Effector memory CD8-positive, alpha-beta T cell (primary cell): ENCODE measurements around the gene ALDH3A1.
A peak's percentile ranks its signal among the peaks of the same experiment; 100 is the strongest.

Source experiments
- ATAC-seq: fragments of 150-1000 bp; cut with Tn5 transposase; replicated peaks from 2 replicates; pipeline ENCODE4 v1.10.0; 2021; ENCODE audit warnings: mild to moderate bottlenecking, moderate library complexity
- DNase-seq, 3 experiments: peaks; one replicate each; pipeline ENCODE4 v3.0.0; 2021
- H3K27ac Mint-ChIP-seq, 2 donors: one replicate each; pipeline ENCODE4 v1.8.0; 2022; ENCODE audit warnings: mild to moderate bottlenecking in 2 of 2, mixed read lengths in 2 of 2, moderate library complexity in 2 of 2
- H3K27me3 Mint-ChIP-seq, 2 donors: one replicate each; pipeline ENCODE4 v1.8.0; 2022; ENCODE audit warnings: mixed read lengths in 2 of 2
- H3K36me3 Mint-ChIP-seq: one replicate; pipeline ENCODE4 v1.8.0; 2022; ENCODE audit warnings: mild to moderate bottlenecking, moderate library complexity, mixed read lengths; ENCODE audit not compliant: insufficient read depth
- H3K4me1 Mint-ChIP-seq, 2 donors: one replicate each; pipeline ENCODE4 v1.8.0; 2022; ENCODE audit warnings: low read depth in 2 of 2, mixed read lengths in 2 of 2
- H3K4me3 Mint-ChIP-seq, 2 donors: one replicate each; pipeline ENCODE4 v1.8.0; 2022; ENCODE audit warnings: mild to moderate bottlenecking in 2 of 2, mixed read lengths in 2 of 2, moderate library complexity in 2 of 2
- H3K9me3 Mint-ChIP-seq, 2 donors: one replicate each; pipeline ENCODE4 v1.8.0; 2022; ENCODE audit warnings: mixed read lengths in 2 of 2

Gene ALDH3A1

DNA sequence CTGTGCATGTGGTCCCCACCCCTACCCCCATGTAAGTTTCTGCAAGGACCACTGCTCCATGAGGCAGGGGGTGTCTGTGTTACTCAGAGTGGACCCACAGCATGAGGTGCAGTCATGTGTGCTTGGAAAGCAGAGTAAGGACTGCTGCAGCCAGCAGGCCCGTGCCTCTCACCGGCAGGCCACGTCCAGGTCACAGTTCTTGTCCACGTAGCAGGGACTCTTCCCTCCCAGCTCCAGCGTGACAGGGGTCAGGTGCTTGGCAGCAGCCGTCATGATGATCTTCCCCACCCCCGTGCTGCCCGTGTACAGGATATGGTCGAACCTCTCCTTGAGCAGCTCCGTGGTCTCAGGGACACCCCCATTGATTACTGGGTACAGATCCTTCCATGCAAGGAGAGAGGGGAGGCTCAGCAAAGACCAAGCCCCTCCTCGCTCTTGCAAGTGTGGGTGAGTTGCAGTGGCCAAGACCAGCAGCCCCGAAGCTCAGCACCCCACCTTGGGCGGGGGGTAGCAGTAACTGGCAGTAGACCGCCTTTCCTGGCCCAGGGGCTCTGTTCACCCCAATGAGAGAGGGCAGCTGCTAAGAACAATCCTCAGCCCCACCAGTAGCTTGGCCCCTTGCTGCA is 6.2 kb downstream of the ALDH3A1 start:
- DNase-seq (no peak), ATAC-seq (no peak)
- no peak overlapping the region for H3K27ac Mint-ChIP-seq
- H3K9me3 Mint-ChIP-seq, result no peaks in the 10 kb centered on the region
- H3K4me1 Mint-ChIP-seq, result peaks cover 0 to 9% of the 10 kb centered on the region in 2 donors
- H3K4me3 Mint-ChIP-seq, result no peak overlapping the region
- no peaks in the 10 kb centered on the region for H3K27me3 Mint-ChIP-seq
- H3K36me3 Mint-ChIP-seq, result no peaks in the 10 kb centered on the region

DNA sequence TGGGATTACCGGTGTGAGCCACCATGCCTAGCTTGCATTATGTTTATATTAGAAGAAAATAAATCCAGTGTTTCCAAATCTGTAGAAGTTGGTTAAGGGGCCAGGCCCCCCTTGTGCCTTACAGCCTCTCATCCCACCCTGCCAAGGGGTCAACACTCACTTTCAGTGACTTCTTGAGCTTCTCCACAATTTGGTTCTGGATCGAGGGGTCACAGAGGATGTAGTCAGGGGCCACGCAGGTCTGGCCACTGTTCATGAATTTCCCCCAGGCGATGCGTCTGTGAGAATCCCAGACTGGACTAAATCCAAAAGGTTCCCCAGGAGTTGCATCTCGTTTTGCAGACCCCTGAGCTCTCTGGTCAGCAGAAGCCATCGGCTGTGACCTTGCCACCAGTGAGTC is 7.2 kb downstream of the ALDH3A1 start:
- Mint-ChIP-seq H3K27me3 (no peaks in the 10 kb centered on the region), H3K9me3 (no peaks in the 10 kb centered on the region), H3K4me3 (no peak overlapping the region), H3K4me1 (peaks cover 0 to 9% of the 10 kb centered on the region in 2 donors), H3K36me3 (no peaks in the 10 kb centered on the region), H3K27ac (no peak overlapping the region)
- DNase-seq (no peak), ATAC-seq (no peak)

DNA sequence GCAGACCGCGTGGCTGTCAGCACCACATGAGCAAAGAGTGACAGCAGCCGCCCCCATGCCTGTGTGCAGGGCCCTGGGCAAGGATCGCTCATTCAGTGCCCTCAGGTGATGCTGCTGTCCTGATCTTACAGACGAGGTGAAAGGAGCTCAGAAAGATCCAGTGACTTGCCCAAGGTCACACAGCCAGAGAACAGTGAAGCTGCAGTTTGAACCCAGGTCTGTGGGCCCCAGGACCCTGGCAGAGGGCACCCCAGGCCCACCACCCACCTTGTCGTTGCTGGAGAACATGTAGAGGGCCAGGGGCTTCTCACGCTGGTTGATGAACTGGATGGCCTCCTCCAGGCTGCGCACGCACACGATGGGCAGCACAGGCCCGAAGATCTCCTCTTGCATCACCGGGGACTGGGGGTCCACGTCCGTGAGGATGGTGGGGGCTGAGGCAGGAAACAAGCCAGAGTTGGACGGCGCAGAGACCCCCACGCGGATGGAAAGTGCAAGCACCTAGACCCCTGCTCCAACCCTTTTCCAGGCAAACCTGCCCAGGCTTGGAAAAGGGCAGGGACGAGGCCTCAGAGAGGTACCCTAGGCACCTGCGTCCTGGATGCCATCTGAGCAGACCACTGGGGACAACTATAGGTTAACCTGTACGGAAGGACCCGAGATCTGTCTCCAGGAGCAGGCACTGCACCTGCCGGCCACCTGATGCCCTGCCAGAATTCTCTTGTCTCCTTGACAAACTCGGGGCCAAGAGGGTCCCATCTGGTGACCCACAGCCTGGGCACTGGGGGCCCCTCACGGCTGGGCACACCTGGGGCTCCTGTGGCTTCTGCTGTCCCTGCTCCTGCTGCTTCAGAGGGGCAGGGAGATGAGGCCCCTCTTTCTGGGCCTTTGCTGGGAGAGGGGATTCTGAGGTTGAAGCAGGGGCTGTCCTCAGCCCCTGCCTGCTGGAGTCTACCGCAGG is 8.6 kb downstream of the ALDH3A1 start:
- Mint-ChIP-seq H3K9me3 (no peaks in the 10 kb centered on the region), H3K27ac (no peak overlapping the region), H3K36me3 (no peaks in the 10 kb centered on the region), H3K27me3 (no peaks in the 10 kb centered on the region), H3K4me3 (no peak overlapping the region), H3K4me1 (peaks cover 0 to 3% of the 10 kb centered on the region in 2 donors)
- ATAC-seq (no peak), DNase-seq (no peak)

DNA sequence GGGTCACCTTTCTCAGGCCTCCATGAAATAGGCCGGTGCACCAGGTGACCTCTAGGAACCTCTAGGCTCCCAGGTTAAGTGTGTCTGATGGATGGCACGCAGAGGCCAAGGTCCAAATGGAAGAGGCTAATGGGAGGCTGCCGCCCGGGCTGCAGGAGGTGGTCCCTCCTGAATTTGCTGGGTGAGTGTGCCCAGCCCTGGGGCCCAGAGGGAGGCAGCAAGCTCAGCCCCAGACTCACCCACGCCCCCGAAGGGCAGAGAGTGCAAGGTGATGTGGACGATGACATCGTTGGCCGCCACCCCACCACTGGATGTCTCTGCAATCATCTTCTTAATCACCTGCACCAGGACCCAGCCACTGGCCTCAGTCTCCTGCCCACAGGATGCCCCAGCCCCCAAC is 9.3 kb downstream of the ALDH3A1 start:
- Mint-ChIP-seq H3K27me3 (no peaks in the 10 kb centered on the region), H3K4me1 (peaks cover 0 to 2% of the 10 kb centered on the region in 2 donors), H3K27ac (no peak overlapping the region), H3K36me3 (no peaks in the 10 kb centered on the region), H3K4me3 (no peak overlapping the region), H3K9me3 (no peaks in the 10 kb centered on the region)
- ATAC-seq (no peak), DNase-seq (no peak)

DNA sequence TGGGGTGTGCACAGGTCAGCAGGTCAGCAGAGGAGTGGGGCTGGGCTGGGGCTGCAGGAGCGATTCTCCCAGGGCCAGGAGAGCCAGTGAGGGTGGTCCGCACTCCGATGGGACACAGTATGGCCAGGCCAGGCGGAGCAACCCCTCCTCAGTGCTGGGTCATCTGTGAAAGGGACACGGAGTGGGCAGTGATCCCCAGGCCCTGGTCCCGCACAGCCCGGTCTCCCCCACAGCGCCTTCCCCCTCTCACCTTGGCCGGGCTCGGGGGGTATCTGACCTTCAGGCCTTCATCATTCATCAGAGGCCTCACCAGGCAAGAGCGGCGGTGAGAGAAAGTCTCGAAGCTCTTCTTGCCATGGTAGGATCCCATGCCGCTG is 10.0 kb downstream of the ALDH3A1 start:
- no peak overlapping the region for H3K27ac Mint-ChIP-seq
- H3K4me1 Mint-ChIP-seq, result peaks cover 0 to 2% of the 10 kb centered on the region in 2 donors
- DNase-seq (no peak), ATAC-seq (no peak)
- no peaks in the 10 kb centered on the region for H3K27me3 Mint-ChIP-seq
- no peaks in the 10 kb centered on the region for H3K9me3 Mint-ChIP-seq
- no peaks in the 10 kb centered on the region for H3K36me3 Mint-ChIP-seq
- no peak overlapping the region for H3K4me3 Mint-ChIP-seq

DNA sequence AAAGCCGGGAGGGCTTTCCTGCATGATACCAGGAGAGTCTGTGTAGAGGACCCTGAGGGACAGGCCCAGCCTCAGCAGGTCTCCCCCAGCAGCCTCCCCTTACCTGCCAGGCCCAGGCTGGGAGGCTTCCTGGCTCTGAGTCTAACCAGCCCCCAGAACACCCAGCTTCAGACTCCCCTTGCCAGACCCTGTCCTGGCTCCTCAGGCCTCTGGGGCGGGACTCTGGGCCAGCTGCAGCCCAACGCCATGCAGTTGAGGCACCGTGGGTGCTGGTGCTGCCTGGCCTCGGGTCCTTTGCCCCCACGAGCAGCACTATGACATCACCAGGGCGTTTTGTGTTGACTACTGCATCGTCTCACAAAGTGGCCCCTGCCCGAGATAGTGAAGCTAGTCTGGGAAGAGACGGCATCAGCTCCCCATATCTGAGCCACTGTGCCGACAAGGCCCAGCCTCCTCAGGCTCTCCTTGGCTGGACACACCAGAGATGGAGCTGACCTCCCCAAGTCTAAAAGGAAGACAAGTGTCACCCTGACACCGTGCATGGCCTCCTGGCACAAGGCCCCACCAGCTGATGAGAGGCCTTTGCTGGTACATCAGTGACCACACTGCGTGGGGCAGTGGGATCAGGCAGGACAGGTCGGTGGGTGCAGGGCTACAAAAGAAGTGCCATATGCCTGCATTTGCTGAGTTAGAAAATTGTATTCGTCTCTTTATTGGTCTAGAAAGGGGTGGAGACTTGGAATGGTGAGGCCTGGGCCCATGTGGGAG is 10.6 kb downstream of the ALDH3A1 start:
- Mint-ChIP-seq H3K4me3 (no peak overlapping the region), H3K27me3 (no peaks in the 10 kb centered on the region), H3K9me3 (no peaks in the 10 kb centered on the region), H3K36me3 (no peaks in the 10 kb centered on the region), H3K4me1 (peaks cover 0 to 2% of the 10 kb centered on the region in 2 donors), H3K27ac (no peak overlapping the region)
- DNase-seq, result no peak
- no peak for ATAC-seq

DNA sequence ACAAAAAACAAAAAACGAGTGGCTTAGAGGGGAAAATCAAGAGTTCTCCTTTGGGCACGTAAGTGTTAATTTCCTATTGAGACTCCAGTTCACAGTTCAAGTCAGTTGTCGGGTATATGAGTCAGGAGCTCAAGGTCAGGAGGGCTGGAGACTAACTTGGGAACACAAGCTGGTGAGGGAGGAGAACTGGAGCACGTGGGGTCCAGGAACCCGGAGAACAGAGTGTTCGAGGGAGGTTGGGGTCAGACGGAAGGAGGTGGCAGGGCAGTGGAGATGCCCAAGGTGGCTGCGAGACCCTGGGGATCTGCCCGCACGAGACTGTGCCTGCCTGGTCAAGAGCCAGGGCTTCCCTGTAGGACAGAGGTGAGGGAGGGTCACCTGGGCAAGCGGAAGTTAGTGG is 12.0 kb downstream of the ALDH3A1 start:
- no peak overlapping the region for H3K27ac Mint-ChIP-seq
- no peak for DNase-seq
- peaks cover 0 to 2% of the 10 kb centered on the region in 2 donors for H3K4me1 Mint-ChIP-seq
- no peak for ATAC-seq
- no peaks in the 10 kb centered on the region for H3K36me3 Mint-ChIP-seq
- H3K9me3 Mint-ChIP-seq, result no peaks in the 10 kb centered on the region
- H3K4me3 Mint-ChIP-seq, result no peak overlapping the region
- H3K27me3 Mint-ChIP-seq, result no peaks in the 10 kb centered on the region

DNA sequence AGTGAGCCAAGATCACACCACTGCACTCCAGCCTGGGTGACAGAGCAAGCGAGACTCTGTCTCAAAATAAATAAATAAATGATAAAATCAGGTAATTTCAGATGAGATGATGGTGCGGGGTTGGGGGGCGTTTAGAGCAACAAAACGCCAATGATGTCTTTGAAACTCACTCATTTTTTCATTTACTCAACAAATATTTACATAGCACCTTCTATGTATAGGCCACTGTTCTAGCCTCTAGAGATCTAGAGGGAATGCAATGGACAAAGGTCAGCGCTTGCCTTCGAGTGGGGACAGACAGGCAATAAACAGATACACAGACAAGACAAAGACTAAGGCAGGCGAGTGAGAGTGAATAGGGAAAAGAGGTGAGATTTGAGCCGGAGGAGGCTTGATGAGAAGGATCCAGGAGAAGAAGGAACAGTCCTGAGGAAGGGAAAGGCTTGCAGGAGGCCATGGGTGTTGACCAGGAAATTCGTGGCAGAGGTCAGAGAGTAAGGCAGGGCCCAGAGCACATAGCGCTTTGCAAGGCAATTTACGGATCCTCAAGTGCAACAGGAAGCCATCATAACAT is 14.1 kb downstream of the ALDH3A1 start:
- Mint-ChIP-seq H3K27me3 (no peaks in the 10 kb centered on the region), H3K36me3 (no peaks in the 10 kb centered on the region), H3K4me3 (no peak overlapping the region), H3K4me1 (peaks cover 0 to 2% of the 10 kb centered on the region in 2 donors), H3K27ac (no peak overlapping the region), H3K9me3 (no peaks in the 10 kb centered on the region)
- no peak for ATAC-seq
- DNase-seq, result no peak

DNA sequence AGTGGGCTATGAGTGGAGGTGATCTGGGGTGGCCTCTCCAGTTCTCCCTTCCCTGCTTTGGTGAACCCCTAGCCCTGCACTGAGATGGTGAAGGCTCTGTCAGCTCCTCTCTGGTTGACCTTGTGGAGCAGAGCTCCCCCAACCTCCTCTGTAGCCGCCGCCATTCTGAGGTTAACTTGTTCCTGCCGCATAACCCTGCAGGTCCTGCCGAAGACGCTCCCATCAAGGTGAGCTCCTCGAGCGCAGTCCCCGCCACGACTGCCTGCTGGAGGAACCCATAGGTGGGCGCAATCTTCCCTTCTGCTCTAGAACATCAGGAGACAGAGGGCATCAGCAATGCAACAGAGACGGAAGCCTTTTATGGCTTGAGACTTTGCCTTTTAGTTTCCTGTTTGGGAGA is 16.5 kb downstream of the ALDH3A1 start:
- ATAC-seq (no peak), DNase-seq (no peak)
- no peak overlapping the region for H3K27ac Mint-ChIP-seq
- no peaks in the 10 kb centered on the region for H3K27me3 Mint-ChIP-seq
- no peak overlapping the region for H3K4me3 Mint-ChIP-seq
- no peaks in the 10 kb centered on the region for H3K36me3 Mint-ChIP-seq
- no peaks in the 10 kb centered on the region for H3K9me3 Mint-ChIP-seq
- no peaks in the 10 kb centered on the region for H3K4me1 Mint-ChIP-seq

DNA sequence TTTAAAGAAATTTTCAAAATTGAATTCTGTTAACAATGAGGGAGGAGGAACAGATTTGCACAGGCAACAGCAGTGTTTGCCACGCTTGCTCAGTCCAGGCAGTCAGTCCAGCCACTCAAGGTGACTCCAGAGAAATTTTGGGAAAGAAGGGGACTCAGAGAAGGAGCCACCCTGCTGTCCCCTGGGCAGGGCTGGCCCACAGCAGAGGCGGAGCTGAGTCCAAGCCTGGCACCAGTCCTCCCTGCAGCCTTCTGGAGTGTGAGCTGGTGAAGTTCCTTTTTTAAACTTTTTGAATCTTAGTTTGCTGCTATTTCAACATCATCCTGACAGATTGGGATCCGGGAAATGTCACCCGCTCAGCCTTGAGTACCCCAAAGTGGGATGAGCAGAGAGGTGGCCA is 17.3 kb downstream of the ALDH3A1 start:
- H3K9me3 Mint-ChIP-seq, result no peaks in the 10 kb centered on the region
- H3K4me3 Mint-ChIP-seq, result no peak overlapping the region
- H3K36me3 Mint-ChIP-seq, result no peaks in the 10 kb centered on the region
- ATAC-seq, result no peak
- no peak for DNase-seq
- H3K4me1 Mint-ChIP-seq, result no peaks in the 10 kb centered on the region
- H3K27ac Mint-ChIP-seq, result no peak overlapping the region
- no peaks in the 10 kb centered on the region for H3K27me3 Mint-ChIP-seq

DNA sequence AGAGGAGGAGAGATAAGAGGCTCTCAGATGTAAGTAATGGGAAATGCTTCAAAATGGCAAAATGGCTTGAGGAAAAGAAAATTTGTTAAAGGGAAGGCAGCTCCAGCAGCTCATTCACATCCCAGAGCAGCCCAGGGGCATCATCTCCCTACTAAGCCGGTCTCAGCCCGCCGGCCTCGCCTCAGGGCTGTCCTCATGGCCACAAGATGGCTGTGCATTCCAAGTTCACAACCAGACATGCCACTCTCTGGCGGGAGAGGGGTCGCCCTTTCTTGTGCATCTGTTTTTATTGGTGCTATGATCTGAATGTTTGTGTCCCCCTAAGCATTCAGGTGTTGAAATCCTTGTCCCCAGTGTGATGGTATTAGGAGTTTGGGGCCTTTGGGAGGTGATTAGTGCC is 18.2 kb downstream of the ALDH3A1 start:
- no peaks in the 10 kb centered on the region for H3K27me3 Mint-ChIP-seq
- H3K4me3 Mint-ChIP-seq, result no peak overlapping the region
- no peaks in the 10 kb centered on the region for H3K36me3 Mint-ChIP-seq
- DNase-seq (no peak), ATAC-seq (no peak)
- no peaks in the 10 kb centered on the region for H3K9me3 Mint-ChIP-seq
- H3K4me1 Mint-ChIP-seq, result peaks cover 0 to 9% of the 10 kb centered on the region in 2 donors
- no peak overlapping the region for H3K27ac Mint-ChIP-seq

DNA sequence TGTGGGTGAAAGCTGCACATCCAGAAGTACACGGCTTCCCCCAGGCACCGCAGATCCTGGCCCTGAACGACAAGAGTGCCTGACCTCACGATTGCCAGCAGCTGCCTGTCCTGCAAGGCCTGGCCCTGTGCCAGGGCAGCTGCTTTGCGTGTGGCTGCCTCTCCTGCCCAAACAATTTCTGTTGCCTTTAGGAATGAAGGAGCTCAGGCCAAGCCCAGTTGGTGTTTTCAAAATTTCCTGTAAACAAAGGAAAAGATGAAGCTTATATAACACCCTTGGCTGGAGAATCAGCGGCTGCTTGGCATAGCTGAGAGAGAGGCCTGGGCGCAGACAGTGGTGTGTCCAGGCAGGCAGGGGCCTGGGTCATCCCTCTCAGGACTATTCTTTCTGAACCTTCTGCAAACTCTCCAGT is 20.0 kb downstream of the ALDH3A1 start:
- Mint-ChIP-seq H3K27me3 (no peaks in the 10 kb centered on the region), H3K4me3 (no peak overlapping the region), H3K4me1 (peaks cover 0 to 16% of the 10 kb centered on the region in 2 donors), H3K27ac (no peak overlapping the region), H3K9me3 (no peaks in the 10 kb centered on the region), H3K36me3 (peaks cover 6% of the 10 kb centered on the region)
- no peak for DNase-seq
- no peak for ATAC-seq

DNA sequence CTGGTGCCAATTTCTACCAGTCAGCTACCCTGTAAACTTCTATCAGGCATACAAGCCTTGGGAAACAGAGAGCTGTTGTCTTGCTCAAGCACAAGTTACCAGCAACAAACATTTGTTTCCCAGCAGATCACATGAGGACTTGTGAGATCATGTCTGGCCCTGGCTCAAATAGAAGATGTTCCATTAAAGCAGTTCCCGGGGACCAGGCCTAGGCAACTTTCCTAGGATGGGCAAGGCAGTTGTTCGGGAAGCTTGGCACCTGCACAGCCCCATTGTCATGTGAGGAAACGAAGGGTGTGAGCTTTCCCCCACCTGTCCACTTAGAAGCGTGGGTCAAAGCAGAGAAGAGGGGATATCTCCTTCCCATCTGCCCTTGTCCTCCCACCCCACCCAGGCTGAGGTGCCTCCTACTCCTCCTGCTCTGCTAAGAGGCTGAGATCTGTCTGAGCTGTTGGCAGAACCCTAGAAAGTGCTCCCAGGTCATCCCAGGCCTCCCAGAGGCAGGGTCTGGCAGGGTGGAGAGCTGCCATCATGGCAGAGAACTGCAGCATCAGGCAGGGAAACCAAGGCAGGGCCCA is 20.5 kb downstream of the ALDH3A1 start:
- peaks cover 6% of the 10 kb centered on the region for H3K36me3 Mint-ChIP-seq
- H3K27ac Mint-ChIP-seq, result peak overlapping the region in 1 of 2 donors; percentile 46
- DNase-seq, result no peak

More for the DNA sequence above, 20.5 kb downstream of the ALDH3A1 start:
- Mint-ChIP-seq H3K27me3 (no peaks in the 10 kb centered on the region), H3K4me3 (no peak overlapping the region), H3K9me3 (no peaks in the 10 kb centered on the region), H3K4me1 (peaks cover 0 to 16% of the 10 kb centered on the region in 2 donors)
- no peak for ATAC-seq
